Measurements from ENCODE around the gene KASH5. TPM values are rescaled to one million over a fixed set of nuclear protein-coding genes. Genes with fewer than 3 reads are reported as not detected.
A peak's percentile ranks its signal among the peaks of the same experiment; 100 is the strongest.

KASH5 gene
- total and polyA plus RNA-seq, 2 experiments from 2014 or later, result 0.44 TPM; not detected in 1

DNA sequence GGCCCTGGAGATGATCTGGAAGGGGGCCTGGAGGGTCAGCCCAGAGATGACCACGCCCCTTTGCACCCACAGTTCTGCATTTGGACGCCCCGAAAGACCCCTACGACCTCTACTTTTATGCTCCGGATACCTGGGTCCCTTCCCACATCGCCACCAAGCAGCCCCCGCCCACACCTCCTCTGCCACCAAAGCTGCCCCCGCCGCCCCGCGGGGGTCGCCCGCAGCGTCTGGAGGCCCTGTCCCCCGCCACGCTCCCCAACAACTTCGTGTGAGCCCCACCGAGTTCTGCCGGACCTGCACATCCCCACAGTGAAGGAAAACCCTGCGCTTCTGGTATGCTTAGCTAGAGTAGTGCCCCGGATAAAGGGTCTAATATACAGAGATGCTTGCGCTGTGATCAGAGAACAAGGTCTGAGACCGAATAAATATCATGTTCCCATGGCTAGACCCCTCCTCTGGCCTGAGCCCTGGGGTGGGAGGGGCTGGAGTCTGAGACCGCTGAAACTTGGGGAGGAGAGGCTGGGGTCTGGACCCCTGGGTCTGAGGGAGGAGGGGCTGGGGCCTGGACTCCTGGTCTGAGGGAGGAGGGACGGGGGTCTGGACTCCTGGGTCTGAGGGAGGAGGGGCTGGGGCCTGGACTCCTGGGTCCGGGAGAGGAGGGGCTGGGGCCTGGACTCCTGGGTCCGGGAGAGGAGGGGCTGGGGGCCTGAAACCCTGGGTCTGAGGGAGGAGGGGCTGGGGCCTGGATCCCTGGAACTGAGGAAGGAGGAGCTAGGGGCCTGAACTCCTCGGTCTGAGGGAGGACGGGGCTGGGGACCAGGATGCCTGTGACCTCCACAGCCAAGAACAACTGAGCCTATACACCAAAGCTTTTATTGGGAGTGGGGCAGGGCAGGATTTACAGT, 40.8 kb downstream of the KASH5 start (continued):
- TF ChIP-seq, protein P1, sequence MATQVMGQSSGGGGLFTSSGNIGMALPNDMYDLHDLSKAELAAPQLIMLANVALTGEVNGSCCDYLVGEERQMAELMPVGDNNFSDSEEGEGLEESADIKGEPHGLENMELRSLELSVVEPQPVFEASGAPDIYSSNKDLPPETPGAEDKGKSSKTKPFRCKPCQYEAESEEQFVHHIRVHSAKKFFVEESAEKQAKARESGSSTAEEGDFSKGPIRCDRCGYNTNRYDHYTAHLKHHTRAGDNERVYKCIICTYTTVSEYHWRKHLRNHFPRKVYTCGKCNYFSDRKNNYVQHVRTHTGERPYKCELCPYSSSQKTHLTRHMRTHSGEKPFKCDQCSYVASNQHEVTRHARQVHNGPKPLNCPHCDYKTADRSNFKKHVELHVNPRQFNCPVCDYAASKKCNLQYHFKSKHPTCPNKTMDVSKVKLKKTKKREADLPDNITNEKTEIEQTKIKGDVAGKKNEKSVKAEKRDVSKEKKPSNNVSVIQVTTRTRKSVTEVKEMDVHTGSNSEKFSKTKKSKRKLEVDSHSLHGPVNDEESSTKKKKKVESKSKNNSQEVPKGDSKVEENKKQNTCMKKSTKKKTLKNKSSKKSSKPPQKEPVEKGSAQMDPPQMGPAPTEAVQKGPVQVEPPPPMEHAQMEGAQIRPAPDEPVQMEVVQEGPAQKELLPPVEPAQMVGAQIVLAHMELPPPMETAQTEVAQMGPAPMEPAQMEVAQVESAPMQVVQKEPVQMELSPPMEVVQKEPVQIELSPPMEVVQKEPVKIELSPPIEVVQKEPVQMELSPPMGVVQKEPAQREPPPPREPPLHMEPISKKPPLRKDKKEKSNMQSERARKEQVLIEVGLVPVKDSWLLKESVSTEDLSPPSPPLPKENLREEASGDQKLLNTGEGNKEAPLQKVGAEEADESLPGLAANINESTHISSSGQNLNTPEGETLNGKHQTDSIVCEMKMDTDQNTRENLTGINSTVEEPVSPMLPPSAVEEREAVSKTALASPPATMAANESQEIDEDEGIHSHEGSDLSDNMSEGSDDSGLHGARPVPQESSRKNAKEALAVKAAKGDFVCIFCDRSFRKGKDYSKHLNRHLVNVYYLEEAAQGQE (IDR thresholded peaks at IDR 0.05; ENCODE audit: unreplicated experiment), result no peak
- no peak for TF ChIP-seq STAT1 (IDR thresholded peaks at IDR 0.05; ENCODE audit: unreplicated experiment)

DNA sequence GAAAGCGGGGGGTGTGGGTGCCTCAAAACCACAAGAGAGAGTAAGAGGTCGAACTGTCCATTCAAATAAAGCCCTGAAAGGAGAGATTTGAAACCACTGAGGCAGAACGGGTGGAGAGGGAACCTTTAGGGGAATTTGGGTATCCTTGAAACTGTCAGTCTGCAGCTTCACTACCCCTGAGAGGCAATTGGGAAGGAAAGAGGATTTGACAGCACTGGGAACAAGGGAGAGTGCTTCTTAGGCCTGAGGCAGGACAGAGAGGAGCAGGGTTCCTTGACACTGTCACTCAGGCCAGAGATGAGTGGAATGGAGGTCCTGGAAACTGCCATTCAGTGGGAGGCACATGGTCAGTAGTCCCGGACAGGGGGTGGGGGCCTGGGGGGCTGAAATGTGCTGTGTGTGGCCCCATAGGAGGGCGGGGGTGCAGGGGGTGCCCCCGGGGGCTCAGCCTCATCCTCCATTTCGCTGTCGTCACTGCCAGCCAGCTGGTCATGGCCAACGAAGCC, 42.2 kb downstream of the KASH5 start:
- H2AFZ ChIP-seq, result no peak overlapping the region
- ATAC-seq (no peak), DNase-seq (ENCODE audit: low spot score) (no peak)
- no peak overlapping the region for H3K4me2 ChIP-seq
- peaks cover 41% of the 10 kb centered on the region for H3F3A ChIP-seq (replicated peaks; ENCODE audit: low read depth)
- H3K27me3 Mint-ChIP-seq (ENCODE audit: insufficient read depth, low read depth, poor library complexity), result peaks cover 70% of the 10 kb centered on the region
- H3K79me2 ChIP-seq (replicated peaks; ENCODE audit: insufficient read depth), result no peaks in the 10 kb centered on the region
- H3K36me3 ChIP-seq (ENCODE audit: insufficient read depth), result no peaks in the 10 kb centered on the region
- H3K9me2 ChIP-seq (ENCODE audit: insufficient read depth), result no peaks in the 10 kb centered on the region
- H3K27ac Mint-ChIP-seq, result no peak overlapping the region
- no peaks in the 10 kb centered on the region for H4K20me1 ChIP-seq (replicated peaks; ENCODE audit: insufficient read depth)
- H3K36me3 Mint-ChIP-seq (ENCODE audit: low read depth), result peaks cover 5% of the 10 kb centered on the region
- peaks cover 42% of the 10 kb centered on the region for H3K4me1 ChIP-seq (ENCODE audit: insufficient read depth)
- H3K4me3 Mint-ChIP-seq, result peak overlapping the region; percentile 29; the same call in 1 of the 3 replicates
- no peak overlapping the region for H3K27ac ChIP-seq (ENCODE audit: low read depth)
- H3K4me3 ChIP-seq, result no peak overlapping the region
- H3K9me3 Mint-ChIP-seq, result peaks cover 13% of the 10 kb centered on the region; the same call in 2 of the 3 replicates
- H3K27me3 ChIP-seq (ENCODE audit: insufficient read depth), result peaks cover 78% of the 10 kb centered on the region
- peaks cover 55% of the 10 kb centered on the region for H3K4me1 Mint-ChIP-seq
- TF ChIP-seq ZNF331 (CRISPR knock-in tag; IDR thresholded peaks at IDR 0.05; ENCODE audit: low read depth) (no peak), POLR2AphosphoS5 (IDR thresholded peaks at IDR 0.05; ENCODE audit: low read depth) (no peak), EZH2phosphoT487 (IDR thresholded peaks at IDR 0.05; ENCODE audit: unreplicated experiment) (no peak), NANOG (IDR thresholded peaks at IDR 0.05; ENCODE audit: borderline replicate concordance) (no peak)
- TF ChIP-seq, protein P2, sequence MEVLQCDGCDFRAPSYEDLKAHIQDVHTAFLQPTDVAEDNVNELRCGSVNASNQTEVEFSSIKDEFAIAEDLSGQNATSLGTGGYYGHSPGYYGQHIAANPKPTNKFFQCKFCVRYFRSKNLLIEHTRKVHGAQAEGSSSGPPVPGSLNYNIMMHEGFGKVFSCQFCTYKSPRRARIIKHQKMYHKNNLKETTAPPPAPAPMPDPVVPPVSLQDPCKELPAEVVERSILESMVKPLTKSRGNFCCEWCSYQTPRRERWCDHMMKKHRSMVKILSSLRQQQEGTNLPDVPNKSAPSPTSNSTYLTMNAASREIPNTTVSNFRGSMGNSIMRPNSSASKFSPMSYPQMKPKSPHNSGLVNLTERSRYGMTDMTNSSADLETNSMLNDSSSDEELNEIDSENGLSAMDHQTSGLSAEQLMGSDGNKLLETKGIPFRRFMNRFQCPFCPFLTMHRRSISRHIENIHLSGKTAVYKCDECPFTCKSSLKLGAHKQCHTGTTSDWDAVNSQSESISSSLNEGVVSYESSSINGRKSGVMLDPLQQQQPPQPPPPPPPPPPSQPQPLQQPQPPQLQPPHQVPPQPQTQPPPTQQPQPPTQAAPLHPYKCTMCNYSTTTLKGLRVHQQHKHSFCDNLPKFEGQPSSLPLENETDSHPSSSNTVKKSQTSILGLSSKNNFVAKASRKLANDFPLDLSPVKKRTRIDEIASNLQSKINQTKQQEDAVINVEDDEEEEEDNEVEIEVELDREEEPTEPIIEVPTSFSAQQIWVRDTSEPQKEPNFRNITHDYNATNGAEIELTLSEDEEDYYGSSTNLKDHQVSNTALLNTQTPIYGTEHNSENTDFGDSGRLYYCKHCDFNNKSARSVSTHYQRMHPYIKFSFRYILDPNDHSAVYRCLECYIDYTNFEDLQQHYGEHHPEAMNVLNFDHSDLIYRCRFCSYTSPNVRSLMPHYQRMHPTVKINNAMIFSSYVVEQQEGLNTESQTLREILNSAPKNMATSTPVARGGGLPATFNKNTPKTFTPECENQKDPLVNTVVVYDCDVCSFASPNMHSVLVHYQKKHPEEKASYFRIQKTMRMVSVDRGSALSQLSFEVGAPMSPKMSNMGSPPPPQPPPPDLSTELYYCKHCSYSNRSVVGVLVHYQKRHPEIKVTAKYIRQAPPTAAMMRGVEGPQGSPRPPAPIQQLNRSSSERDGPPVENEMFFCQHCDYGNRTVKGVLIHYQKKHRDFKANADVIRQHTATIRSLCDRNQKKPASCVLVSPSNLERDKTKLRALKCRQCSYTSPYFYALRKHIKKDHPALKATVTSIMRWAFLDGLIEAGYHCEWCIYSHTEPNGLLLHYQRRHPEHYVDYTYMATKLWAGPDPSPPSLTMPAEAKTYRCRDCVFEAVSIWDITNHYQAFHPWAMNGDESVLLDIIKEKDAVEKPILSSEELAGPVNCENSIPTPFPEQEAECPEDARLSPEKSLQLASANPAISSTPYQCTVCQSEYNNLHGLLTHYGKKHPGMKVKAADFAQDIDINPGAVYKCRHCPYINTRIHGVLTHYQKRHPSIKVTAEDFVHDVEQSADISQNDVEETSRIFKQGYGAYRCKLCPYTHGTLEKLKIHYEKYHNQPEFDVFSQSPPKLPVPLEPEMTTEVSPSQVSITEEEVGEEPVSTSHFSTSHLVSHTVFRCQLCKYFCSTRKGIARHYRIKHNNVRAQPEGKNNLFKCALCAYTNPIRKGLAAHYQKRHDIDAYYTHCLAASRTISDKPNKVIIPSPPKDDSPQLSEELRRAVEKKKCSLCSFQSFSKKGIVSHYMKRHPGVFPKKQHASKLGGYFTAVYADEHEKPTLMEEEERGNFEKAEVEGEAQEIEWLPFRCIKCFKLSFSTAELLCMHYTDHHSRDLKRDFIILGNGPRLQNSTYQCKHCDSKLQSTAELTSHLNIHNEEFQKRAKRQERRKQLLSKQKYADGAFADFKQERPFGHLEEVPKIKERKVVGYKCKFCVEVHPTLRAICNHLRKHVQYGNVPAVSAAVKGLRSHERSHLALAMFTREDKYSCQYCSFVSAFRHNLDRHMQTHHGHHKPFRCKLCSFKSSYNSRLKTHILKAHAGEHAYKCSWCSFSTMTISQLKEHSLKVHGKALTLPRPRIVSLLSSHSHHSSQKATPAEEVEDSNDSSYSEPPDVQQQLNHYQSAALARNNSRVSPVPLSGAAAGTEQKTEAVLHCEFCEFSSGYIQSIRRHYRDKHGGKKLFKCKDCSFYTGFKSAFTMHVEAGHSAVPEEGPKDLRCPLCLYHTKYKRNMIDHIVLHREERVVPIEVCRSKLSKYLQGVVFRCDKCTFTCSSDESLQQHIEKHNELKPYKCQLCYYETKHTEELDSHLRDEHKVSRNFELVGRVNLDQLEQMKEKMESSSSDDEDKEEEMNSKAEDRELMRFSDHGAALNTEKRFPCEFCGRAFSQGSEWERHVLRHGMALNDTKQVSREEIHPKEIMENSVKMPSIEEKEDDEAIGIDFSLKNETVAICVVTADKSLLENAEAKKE (CRISPR knock-in tag; IDR thresholded peaks at IDR 0.05), result no peak
- TF ChIP-seq, protein P1 (IDR thresholded peaks at IDR 0.05; ENCODE audit: unreplicated experiment), result no peak
- TF ChIP-seq, protein P3, sequence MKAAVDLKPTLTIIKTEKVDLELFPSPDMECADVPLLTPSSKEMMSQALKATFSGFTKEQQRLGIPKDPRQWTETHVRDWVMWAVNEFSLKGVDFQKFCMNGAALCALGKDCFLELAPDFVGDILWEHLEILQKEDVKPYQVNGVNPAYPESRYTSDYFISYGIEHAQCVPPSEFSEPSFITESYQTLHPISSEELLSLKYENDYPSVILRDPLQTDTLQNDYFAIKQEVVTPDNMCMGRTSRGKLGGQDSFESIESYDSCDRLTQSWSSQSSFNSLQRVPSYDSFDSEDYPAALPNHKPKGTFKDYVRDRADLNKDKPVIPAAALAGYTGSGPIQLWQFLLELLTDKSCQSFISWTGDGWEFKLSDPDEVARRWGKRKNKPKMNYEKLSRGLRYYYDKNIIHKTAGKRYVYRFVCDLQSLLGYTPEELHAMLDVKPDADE (IDR thresholded peaks at IDR 0.05), result no peak

Data from GM23338 (cell line).